GM15510 (cell line): ENCODE data around the gene LYSMD2.
A peak's percentile ranks its signal among the peaks of the same experiment; 100 is the strongest.

Experiments used
- POLR2A ChIP-seq: IDR thresholded peaks from 3 replicates; pipeline ENCODE4 v1.6.1; 2011; ENCODE audit warnings: borderline replicate concordance; ENCODE audit not compliant: insufficient read length; ENCODE audit errors: extremely low read depth

LYSMD2 gene

DNA sequence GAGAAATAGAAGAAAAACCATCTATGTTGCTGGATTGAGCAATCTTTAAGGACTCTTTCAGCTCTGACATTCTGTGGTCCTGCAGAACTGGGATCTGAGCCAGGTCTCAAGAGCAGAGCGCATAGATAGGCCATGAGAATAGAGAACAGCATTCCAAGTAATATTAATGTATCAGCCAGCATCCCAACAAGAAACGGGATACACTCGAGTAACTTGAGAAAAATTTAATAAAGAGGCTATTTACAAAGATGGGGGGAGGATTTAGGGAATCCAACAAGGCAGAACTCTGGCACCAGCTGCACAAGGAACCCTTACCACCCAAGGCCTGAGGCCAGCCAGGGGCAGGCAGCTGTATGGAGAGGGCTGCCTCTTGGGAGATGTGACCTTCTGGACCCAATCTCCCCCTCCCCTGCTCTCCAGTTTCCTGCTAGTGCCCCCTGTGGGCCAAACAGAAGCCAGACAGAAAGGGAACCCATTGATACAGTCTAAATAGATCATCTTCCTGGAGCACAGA lies 22.2 kb upstream of the LYSMD2 start:
- no peak for TF ChIP-seq POLR2A

DNA sequence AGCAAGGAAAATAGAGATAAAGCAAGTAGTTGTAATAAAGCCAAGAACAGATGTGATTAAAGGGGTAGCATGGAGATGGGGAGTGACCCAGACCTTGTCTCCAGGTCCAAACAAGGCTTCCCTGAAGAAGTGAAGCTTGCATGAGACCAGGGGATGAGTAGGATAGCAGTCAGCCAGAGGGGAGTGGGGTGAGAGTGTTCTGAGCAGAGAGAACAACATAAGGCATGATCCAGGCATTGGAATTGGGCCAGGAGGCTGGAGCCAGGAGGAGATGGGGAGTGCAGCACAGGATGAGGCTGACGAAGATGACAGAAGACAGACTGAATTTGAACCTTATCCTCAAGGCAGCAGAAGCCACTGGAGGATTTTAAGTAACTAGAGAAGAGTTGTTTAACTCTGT lies 21.2 kb upstream of the LYSMD2 start:
- TF ChIP-seq POLR2A = no peak

DNA sequence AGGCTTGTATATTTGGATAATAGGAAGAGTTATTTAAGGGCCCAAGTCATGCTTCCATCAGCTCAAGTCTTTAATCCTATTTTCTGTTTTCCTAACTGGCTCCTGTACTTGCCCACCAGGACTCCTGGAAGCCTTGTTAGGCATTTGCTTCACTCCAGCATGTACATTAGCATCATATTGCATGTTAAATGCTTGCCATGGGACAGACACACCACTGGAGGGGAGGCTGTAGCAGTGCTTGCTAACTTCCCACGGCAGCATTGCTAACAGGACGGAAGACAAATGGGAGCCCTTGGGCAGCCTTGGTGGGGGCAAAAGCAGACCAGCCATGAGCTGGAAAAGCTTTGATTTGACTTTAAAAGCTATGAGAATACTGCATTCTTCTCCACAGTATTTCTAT lies 20.0 kb upstream of the LYSMD2 start:
- TF ChIP-seq POLR2A = no peak

- TF ChIP-seq POLR2A = no peak
Observed at GRCh38 chr15:51756482-51756881, 19.0 kb upstream of the LYSMD2 start.

DNA sequence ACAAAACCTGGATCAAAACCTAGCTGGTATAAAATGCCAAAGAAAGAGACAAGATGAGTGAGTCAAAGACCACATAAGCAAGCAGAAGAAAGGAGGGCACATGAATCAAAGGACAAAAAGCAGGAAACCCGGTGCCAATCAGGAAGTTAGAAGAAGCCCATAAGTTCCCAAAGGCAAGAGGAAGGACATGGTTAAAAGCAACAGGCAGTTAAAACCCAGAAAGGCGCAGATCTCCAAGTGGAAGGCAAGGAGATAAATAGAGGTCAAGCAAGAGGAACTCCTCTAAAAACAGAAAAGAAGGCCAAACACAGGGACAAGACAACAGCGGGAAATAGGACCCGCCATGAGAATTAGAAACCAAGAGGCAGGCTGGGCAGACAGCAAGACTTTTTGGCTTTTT lies 18.3 kb upstream of the LYSMD2 start:
- TF ChIP-seq POLR2A = no peak

- no peak for TF ChIP-seq POLR2A
Observed at GRCh38 chr15:51754267-51754666, 16.8 kb upstream of the LYSMD2 start.

GRCh38 chr15:51752888-51753287 lies 15.4 kb upstream of the LYSMD2 start:
- TF ChIP-seq POLR2A = no peak

DNA sequence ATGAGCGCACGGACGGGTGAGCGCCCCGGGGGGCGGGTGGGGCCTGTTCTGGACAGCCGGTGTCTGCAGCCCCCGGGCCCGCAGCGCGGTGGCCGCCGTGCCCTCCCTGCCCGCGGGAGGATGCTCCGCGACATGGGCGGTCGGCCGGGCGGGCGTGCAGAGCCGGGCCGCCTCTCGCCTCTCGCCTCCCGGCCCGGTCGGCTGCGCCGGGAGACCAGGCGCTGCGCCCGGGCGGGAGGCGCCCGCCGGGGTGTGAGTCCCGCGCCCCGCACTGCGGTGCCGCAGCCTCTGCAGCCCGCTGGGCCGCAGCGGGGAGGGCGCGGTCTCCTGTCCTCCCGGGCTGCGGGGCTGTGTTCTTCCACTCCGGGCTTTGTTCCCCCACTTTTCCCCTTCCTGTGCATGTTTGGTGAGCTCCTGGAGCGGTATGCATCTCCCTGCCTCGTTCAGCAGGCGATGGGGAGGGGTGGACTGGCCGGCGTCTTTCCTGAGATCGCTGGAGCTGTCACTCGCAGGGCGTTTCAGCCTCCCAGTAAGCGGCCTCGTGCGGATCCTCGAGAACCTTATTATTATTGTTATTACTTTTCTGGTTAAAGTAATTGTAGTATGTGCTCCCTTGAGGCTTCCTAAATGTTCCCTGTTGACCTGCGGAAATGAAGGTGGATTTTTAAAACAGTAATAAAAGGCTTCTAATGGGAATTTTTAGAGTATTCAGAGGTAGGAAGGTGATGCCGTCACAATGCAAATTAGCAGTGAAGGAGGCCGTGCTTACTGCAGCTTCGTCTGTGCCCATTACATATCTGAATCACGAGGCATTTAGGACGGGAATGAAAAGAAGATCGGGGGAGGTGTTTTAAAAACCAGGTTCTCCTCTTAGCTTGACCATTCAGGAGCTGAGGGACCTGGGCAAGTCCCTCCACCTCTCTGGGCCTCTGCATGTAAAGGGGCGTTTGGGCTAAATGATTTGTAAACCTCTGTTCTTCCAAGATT lies 14.5 kb upstream of the LYSMD2 start:
- no peak for TF ChIP-seq POLR2A

DNA sequence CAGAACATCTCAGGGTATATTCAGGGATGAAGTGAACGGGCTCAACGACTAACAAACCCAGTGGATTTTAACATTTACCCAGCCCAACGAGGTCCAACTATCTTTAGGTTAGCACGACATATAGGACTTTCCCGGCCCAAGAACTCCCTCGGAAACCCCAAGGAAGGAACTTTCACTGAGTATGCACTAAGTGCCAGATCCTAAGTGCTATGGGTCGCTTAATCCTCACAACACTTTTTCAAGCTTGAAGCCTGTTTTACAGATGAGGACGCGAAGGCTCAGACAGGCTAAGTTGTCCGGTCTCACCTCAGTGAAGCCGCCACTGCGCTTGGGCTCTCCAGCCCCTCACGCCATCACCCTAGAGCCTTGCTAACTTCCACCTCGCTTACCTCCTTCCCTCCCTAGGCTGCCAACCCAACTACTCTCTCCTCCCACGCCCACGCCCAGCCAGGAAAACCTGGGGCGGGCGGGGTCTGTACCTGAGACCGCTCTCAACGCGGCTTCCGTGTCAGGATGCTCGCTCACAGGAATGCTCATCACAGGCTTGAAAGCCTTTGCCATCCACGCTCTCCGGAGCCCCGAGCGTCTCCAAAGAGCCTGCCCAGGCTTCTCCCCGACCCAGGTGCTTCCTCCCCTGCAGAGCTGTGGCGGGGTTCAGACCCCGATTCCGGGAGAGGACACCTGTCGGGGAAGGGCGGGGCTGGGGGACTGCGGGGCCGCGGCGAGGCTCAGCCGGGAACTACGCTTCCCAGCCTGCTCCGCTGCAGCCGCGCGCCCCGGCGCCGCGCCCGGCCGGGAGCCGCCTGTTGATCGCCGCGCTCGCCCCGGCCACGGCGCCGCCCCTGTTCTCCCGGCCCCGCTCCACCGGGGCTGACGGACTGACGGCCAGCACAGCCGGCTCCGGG lies 13.6 kb upstream of the LYSMD2 start, which contains the start of gene TMOD2:
TMOD2 (plus strand) TSS at position 806 of the 905 bp plus-strand sequence. CDS start 14,845 bp downstream, outside the sequence.
- no peak for TF ChIP-seq POLR2A

- no peak for TF ChIP-seq POLR2A
Observed at GRCh38 chr15:51750186-51750585, 12.7 kb upstream of the LYSMD2 start.

- TF ChIP-seq POLR2A = no peak
Observed at GRCh38 chr15:51749307-51749706, 11.9 kb upstream of the LYSMD2 start.

DNA sequence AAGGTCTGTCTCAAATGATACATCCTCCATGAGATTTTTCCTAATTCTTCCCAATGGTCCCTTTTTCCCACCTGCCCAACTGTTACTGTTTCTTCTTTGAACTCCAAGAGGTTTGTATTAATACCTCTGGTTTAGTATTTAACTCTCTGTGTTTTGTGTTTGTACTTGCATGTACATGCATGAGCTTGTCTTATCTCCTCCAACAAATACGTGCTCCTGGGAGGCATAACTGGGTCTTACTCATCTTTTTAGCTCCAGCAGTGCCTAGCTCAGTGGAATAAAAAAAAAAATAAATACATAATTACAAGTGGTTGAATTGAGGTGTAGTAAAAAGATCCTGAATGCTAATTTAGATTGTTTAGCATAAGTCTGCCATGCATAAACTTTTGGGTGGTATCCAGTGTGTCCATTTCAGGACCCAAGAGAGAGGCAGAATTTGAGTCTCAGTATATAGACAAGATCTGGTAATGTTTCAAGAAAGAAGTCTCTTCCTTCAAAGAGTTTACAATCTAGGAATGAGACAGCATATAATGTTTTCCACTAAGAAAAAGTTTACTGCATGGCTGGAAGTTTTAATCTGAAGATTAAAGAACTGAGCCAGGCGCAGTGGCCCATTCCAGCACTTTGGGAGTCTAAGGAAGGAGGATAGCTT lies 1.7 kb upstream of the LYSMD2 start:
- no peak for TF ChIP-seq POLR2A

DNA sequence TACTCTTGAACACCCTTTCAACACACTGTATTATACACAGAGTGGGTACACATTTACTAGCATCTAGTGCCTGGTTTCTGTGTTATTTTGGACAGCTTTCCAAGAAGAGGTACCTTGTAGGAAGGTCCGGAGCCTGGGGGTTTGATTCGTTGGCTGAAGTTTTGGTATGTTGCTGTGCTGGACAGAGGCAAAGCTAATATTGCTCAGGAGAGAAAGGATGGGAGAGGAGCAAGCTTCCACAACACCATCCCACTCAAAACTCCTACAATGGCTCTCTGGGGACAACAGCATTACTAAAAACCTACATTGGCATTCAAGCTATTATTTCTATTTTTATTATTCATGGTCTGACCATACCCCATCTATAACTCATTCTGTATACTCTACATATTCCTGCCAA lies 1.1 kb upstream of the LYSMD2 start:
- no peak for TF ChIP-seq POLR2A

GRCh38 chr15:51736751-51737521 lies 519 bp downstream of the LYSMD2 start:
- peak; percentile 35 for TF ChIP-seq POLR2A
